GM12878 (cell line): ENCODE measurements around the gene ZNG1B. TPM values are rescaled to one million over a fixed set of nuclear protein-coding genes. Genes with fewer than 3 reads are reported as not detected.

Experiments
- polyA plus RNA-seq, 11 experiments: library from polyadenylated mRNA; depleted of rRNA in 4 of 11; unstranded in 6 of 11; stranded (reverse) in 5 of 11; fragments of >200 nt; fragmentation: Nextera tagmentation in 4 of 11; fragmentation: Illumina TruSeq in 1 of 11; extraction: Ambion mirVana in 4 of 11; extraction: Trizol in 1 of 11; gene quantifications; 1 replicate in 1 of 11; 2 replicates in 10 of 11; pipeline versions ENCODE4 v1.2.1 to v1.2.3, GENCODE V29; 2011 to 2016; ENCODE audit warnings: inconsistent platforms in 2 of 11, missing spikeins in 2 of 11, low read depth in 1 of 11
- total RNA-seq, 4 experiments: library from RNA; depleted of rRNA in 3 of 4; stranded (reverse); fragments of >200 nt in 3 of 4; fragmentation: Illumina TruSeq in 1 of 4; extraction: Trizol in 1 of 4; gene quantifications; 2 replicates each; pipeline versions ENCODE4 v1.2.1 to v1.2.3, GENCODE V29; 2013 to 2021

The ZNG1B gene
- total and polyA plus RNA-seq, 10 of the 15 experiments (the other 5 are each of a cell fraction or from before 2014, with no cell fraction given) = 42.9 to 140 (median 61.4) TPM

Other genes starting within 250 kb of the ZNG1B start
- 0.51 and 0.87 TPM in 2 replicates for gene PAX8, start 158.8 kb upstream of the ZNG1B start, total RNA-seq (2014; rRNA removed)
- 0.45 and 0.64 TPM in 2 replicates for gene PAX8, start 158.8 kb upstream of the ZNG1B start, total RNA-seq (2014; rRNA removed; fragmentation: Illumina TruSeq; extraction: Trizol)
- 1.2 and 1.5 TPM in 2 replicates for gene PAX8, start 158.8 kb upstream of the ZNG1B start, total RNA-seq (2021)
- gene PAX8, start 158.8 kb upstream of the ZNG1B start, polyA plus RNA-seq (2011; rRNA removed) = 0.75 and 0.96 TPM in 2 replicates
- 0.97 and 1.0 TPM in 2 replicates for gene PAX8, start 158.8 kb upstream of the ZNG1B start, polyA plus RNA-seq (2014; fragmentation: Illumina TruSeq; extraction: Trizol)
- gene PAX8, start 158.8 kb upstream of the ZNG1B start, polyA plus RNA-seq (2014; fragmentation: Nextera tagmentation; extraction: Ambion mirVana) = under 1 TPM; 0.16 to 0.40 TPM
- 1.5 and 2.2 TPM in 2 replicates for gene PAX8, start 158.8 kb upstream of the ZNG1B start, polyA plus RNA-seq (2014; rRNA removed)
- gene PAX8, start 158.8 kb upstream of the ZNG1B start, polyA plus RNA-seq (2016; fragmentation: Nextera tagmentation; extraction: Ambion mirVana) = 1 to 10 TPM; 1.5 to 2.5 TPM
- gene FOXD4L1, start 61.0 kb downstream of the ZNG1B start, total RNA-seq (2014; rRNA removed) = 0.05 and 0.11 TPM in 2 replicates
- not detected in 2 replicates for gene FOXD4L1, start 61.0 kb downstream of the ZNG1B start, total RNA-seq (2014; rRNA removed; fragmentation: Illumina TruSeq; extraction: Trizol)
- gene FOXD4L1, start 61.0 kb downstream of the ZNG1B start, total RNA-seq (2021) = 0.16 TPM in 1 of 2 replicates, not detected in the other
- gene FOXD4L1, start 61.0 kb downstream of the ZNG1B start, polyA plus RNA-seq (2011; rRNA removed) = 0.07 and 0.11 TPM in 2 replicates
- 0.03 TPM in 1 of 2 replicates, not detected in the other for gene FOXD4L1, start 61.0 kb downstream of the ZNG1B start, polyA plus RNA-seq (2014; fragmentation: Illumina TruSeq; extraction: Trizol)
- not detected for gene FOXD4L1, start 61.0 kb downstream of the ZNG1B start, polyA plus RNA-seq (2014; fragmentation: Nextera tagmentation; extraction: Ambion mirVana)
- gene FOXD4L1, start 61.0 kb downstream of the ZNG1B start, polyA plus RNA-seq (2014; rRNA removed) = 0.05 and 0.06 TPM in 2 replicates
- not detected for gene FOXD4L1, start 61.0 kb downstream of the ZNG1B start, polyA plus RNA-seq (2016; fragmentation: Nextera tagmentation; extraction: Ambion mirVana)
- gene RABL2A, start 189.6 kb downstream of the ZNG1B start, total RNA-seq (2014; rRNA removed) = 9.1 and 10.0 TPM in 2 replicates
- gene RABL2A, start 189.6 kb downstream of the ZNG1B start, total RNA-seq (2014; rRNA removed; fragmentation: Illumina TruSeq; extraction: Trizol) = 9.7 and 10.0 TPM in 2 replicates
- 9.8 and 12.2 TPM in 2 replicates for gene RABL2A, start 189.6 kb downstream of the ZNG1B start, total RNA-seq (2021)
- 14.5 and 17.9 TPM in 2 replicates for gene RABL2A, start 189.6 kb downstream of the ZNG1B start, polyA plus RNA-seq (2011; rRNA removed)
- 12.3 and 15.1 TPM in 2 replicates for gene RABL2A, start 189.6 kb downstream of the ZNG1B start, polyA plus RNA-seq (2014; fragmentation: Illumina TruSeq; extraction: Trizol)
- gene RABL2A, start 189.6 kb downstream of the ZNG1B start, polyA plus RNA-seq (2014; fragmentation: Nextera tagmentation; extraction: Ambion mirVana) = 1 to 10 TPM in 1 of 2 experiments, under 1 TPM in 1; 0.87 to 1.9 TPM
- 12.6 and 14.5 TPM in 2 replicates for gene RABL2A, start 189.6 kb downstream of the ZNG1B start, polyA plus RNA-seq (2014; rRNA removed)
- 1 to 10 TPM; 8.9 to 9.4 TPM for gene RABL2A, start 189.6 kb downstream of the ZNG1B start, polyA plus RNA-seq (2016; fragmentation: Nextera tagmentation; extraction: Ambion mirVana)